Endometrial microvascular endothelial cells (primary cell): ENCODE results near the gene ATP8B3. TPM values are rescaled to one million over a fixed set of nuclear protein-coding genes. Genes with fewer than 3 reads are reported as not detected.

Source experiments
- in situ Hi-C: cut with HindIII; loops from 2 replicates; pipeline ENCODE4 v1.10.0; 2017; ENCODE audit warnings: low sequenced_read_pairs, low pct_unique_long_range_greater_than_20kb; ENCODE audit errors: inconsistent ontology term
- total RNA-seq: library from RNA; depleted of rRNA; stranded (reverse); fragments of >200 nt; gene quantifications from one replicate; pipeline ENCODE4 v1.2.3, GENCODE V29; 2015; ENCODE audit errors: inconsistent ontology term

The ATP8B3 gene
- total RNA-seq, 1 donor from 2014 or later: 2.0 TPM

GRCh38 chr19:1752757-1753728 lies 59.0 kb downstream of the ATP8B3 start, which contains the start of gene ONECUT3:
Gene ONECUT3, plus strand, starts transcription at chr19:1753506. Its CDS starts 157 bp downstream, at chr19:1753663.
- in situ Hi-C loops: no loop called here

- in situ Hi-C loops: no loop called here
Measured at GRCh38 chr19:1752009-1752756, 59.9 kb downstream of the ATP8B3 start.

- in situ Hi-C loops: no loop called here
Measured at GRCh38 chr19:1751367-1752008, 60.6 kb downstream of the ATP8B3 start.

GRCh38 chr19:1750343-1751021 lies 61.6 kb downstream of the ATP8B3 start:
- in situ Hi-C loops: no loop called here

- in situ Hi-C loops: no loop called here
Measured at GRCh38 chr19:1749373-1750342, 62.4 kb downstream of the ATP8B3 start.

- in situ Hi-C loops: no loop called here
Measured at GRCh38 chr19:1748873-1749341, 63.2 kb downstream of the ATP8B3 start.

- in situ Hi-C loops: no loop called here
Measured at GRCh38 chr19:1748115-1748872, 63.8 kb downstream of the ATP8B3 start.

GRCh38 chr19:1747285-1748114 lies 64.6 kb downstream of the ATP8B3 start:
- in situ Hi-C loops: no loop called here

GRCh38 chr19:1746401-1747284 lies 65.4 kb downstream of the ATP8B3 start:
- in situ Hi-C loops: no loop called here

- in situ Hi-C loops: no loop called here
Measured at GRCh38 chr19:1745589-1746031, 66.5 kb downstream of the ATP8B3 start.

- in situ Hi-C loops: no loop called here
Measured at GRCh38 chr19:1744822-1745563, 67.1 kb downstream of the ATP8B3 start.

- in situ Hi-C loops: no loop called here
Measured at GRCh38 chr19:1744133-1744665, 67.9 kb downstream of the ATP8B3 start.

- in situ Hi-C loops: no loop called here
Measured at GRCh38 chr19:1742989-1743696, 68.9 kb downstream of the ATP8B3 start.
